HEK293 (cell line): ENCODE data around the gene ANOS1.

Experiments
- CTCF ChIA-PET: fragments of 350-600 bp; formaldehyde crosslinking; extraction: SDS; loops from one replicate; lab custom pipeline; 2021; ENCODE audit warnings: antibody characterized with exemption; lab: Yijun Ruan, JAX
- POLR2A ChIA-PET: fragments of 300-600 bp; formaldehyde crosslinking; extraction: SDS; loops from one replicate; lab custom pipeline; 2020; ENCODE audit warnings: antibody characterized with exemption, inconsistent platforms; lab: Yijun Ruan, JAX
- H3K27ac ChIP-seq: fragments of 200-500 bp; sonication (Bioruptor generic); 2 replicates; pipeline ENCODE4 v1.5.1; 2014; ENCODE audit warnings: low read depth, low read length, control low read depth, inconsistent platforms; ENCODE audit errors: extremely low read depth
- H3K36me3 ChIP-seq, 2 experiments: fragments of 200-500 bp in 1 of 2; sonication (Bioruptor generic) in 1 of 2; 1 replicate in 1 of 2; 2 replicates in 1 of 2; pipeline ENCODE4 v1.5.1; 2014 to 2017; ENCODE audit warnings: inconsistent platforms in 2 of 2, low read length in 2 of 2; ENCODE audit not compliant: control insufficient read depth in 2 of 2, insufficient read depth in 1 of 2
- H3K4me1 ChIP-seq: fragments of 200-500 bp; sonication (Bioruptor generic); 2 replicates; pipeline ENCODE4 v1.5.1; 2014; ENCODE audit warnings: mild to moderate bottlenecking, low read length, inconsistent platforms; ENCODE audit not compliant: control insufficient read depth, insufficient read depth
- H3K4me3 ChIP-seq: 2 replicates; pipeline ENCODE4 v1.5.1; 2011; ENCODE audit warnings: low read depth, mild to moderate bottlenecking, control low read depth, low read length, moderate library complexity
- H3K9me3 ChIP-seq: fragments of 200-500 bp; sonication (Bioruptor generic); 2 replicates; pipeline ENCODE4 v1.5.1; 2014; ENCODE audit warnings: low read depth, low read length, inconsistent platforms; ENCODE audit not compliant: control insufficient read depth, insufficient read depth
- ATF2 ChIP-seq: fragments of 450-650 bp; formaldehyde crosslinking; IDR thresholded peaks from 2 replicates; pipeline ENCODE4 v1.5.1; 2016; ENCODE audit warnings: missing biosample characterization, missing genetic modification characterization, low read depth
- HOXC10 ChIP-seq: sonication (generic); formaldehyde crosslinking; IDR thresholded peaks from 2 replicates; pipeline ENCODE4 v1.8.1; 2023; ENCODE audit warnings: mild to moderate bottlenecking, missing genetic modification reagents
- IKZF3 ChIP-seq: fragments of 450-650 bp; IDR thresholded peaks from 2 replicates; pipeline ENCODE4 v1.5.0; 2018; ENCODE audit warnings: missing biosample characterization, mild to moderate bottlenecking, missing genetic modification characterization, moderate library complexity
- ZBTB10 ChIP-seq: fragments of 450-650 bp; formaldehyde crosslinking; IDR thresholded peaks from 2 replicates; pipeline ENCODE4 v1.5.1; 2016; ENCODE audit warnings: missing biosample characterization, missing genetic modification characterization
- ZNF138 ChIP-seq: fragments of 450-650 bp; formaldehyde crosslinking; IDR thresholded peaks from 2 replicates; pipeline ENCODE4 v1.5.1; 2016; ENCODE audit warnings: missing biosample characterization, missing genetic modification characterization, borderline replicate concordance
- ZNF175 ChIP-seq: fragments of 450-650 bp; formaldehyde crosslinking; IDR thresholded peaks from 2 replicates; pipeline ENCODE4 v1.5.1; 2016; ENCODE audit warnings: missing biosample characterization, missing genetic modification characterization
- ZNF26 ChIP-seq: fragments of 450-650 bp; formaldehyde crosslinking; IDR thresholded peaks from 2 replicates; pipeline ENCODE4 v1.5.1; 2016; ENCODE audit warnings: missing biosample characterization, missing genetic modification characterization
- ZNF280C ChIP-seq: fragments of 450-650 bp; formaldehyde crosslinking; IDR thresholded peaks from 2 replicates; pipeline ENCODE4 v1.5.1; 2016; ENCODE audit warnings: missing biosample characterization, missing genetic modification characterization
- ZNF311 ChIP-seq: fragments of 450-650 bp; formaldehyde crosslinking; IDR thresholded peaks from 2 replicates; pipeline ENCODE4 v1.5.1; 2017; ENCODE audit warnings: missing biosample characterization, missing genetic modification characterization, borderline replicate concordance
- ZNF350 ChIP-seq: fragments of 450-650 bp; formaldehyde crosslinking; IDR thresholded peaks from 2 replicates; pipeline ENCODE4 v1.5.0; 2017; ENCODE audit warnings: missing biosample characterization, mild to moderate bottlenecking, missing genetic modification characterization
- ZNF416 ChIP-seq: fragments of 450-650 bp; formaldehyde crosslinking; IDR thresholded peaks from 2 replicates; pipeline ENCODE4 v1.5.1; 2016; ENCODE audit warnings: missing biosample characterization, missing genetic modification characterization
- ZNF48 ChIP-seq: fragments of 450-650 bp; formaldehyde crosslinking; IDR thresholded peaks from 2 replicates; pipeline ENCODE4 v1.5.1; 2016; ENCODE audit warnings: missing biosample characterization, missing genetic modification characterization
- ZNF514 ChIP-seq: fragments of 450-650 bp; formaldehyde crosslinking; IDR thresholded peaks from 2 replicates; pipeline ENCODE4 v1.5.1; 2016; ENCODE audit warnings: missing biosample characterization, missing genetic modification characterization
- ZNF585B ChIP-seq: fragments of 450-650 bp; formaldehyde crosslinking; IDR thresholded peaks from 2 replicates; pipeline ENCODE4 v1.5.1; 2016; ENCODE audit warnings: missing biosample characterization, missing genetic modification characterization
- ZNF623 ChIP-seq: fragments of 450-650 bp; formaldehyde crosslinking; IDR thresholded peaks from 2 replicates; pipeline ENCODE4 v1.5.1; 2016; ENCODE audit warnings: missing biosample characterization, missing genetic modification characterization
- ZNF670 ChIP-seq: fragments of 450-650 bp; formaldehyde crosslinking; IDR thresholded peaks from 2 replicates; pipeline ENCODE4 v1.5.1; 2016; ENCODE audit warnings: missing biosample characterization, missing genetic modification characterization, low read depth
- ZNF692 ChIP-seq: fragments of 450-650 bp; formaldehyde crosslinking; IDR thresholded peaks from 2 replicates; pipeline ENCODE4 v1.5.1; 2016; ENCODE audit warnings: missing biosample characterization, missing genetic modification characterization
- ZSCAN16 ChIP-seq: fragments of 450-650 bp; formaldehyde crosslinking; IDR thresholded peaks from 2 replicates; pipeline ENCODE4 v1.5.1; 2016; ENCODE audit warnings: missing biosample characterization, missing genetic modification characterization
- ZSCAN18 ChIP-seq: fragments of 450-650 bp; formaldehyde crosslinking; IDR thresholded peaks from 2 replicates; pipeline ENCODE4 v1.5.1; 2016; ENCODE audit warnings: missing biosample characterization, missing genetic modification characterization
- TF ChIP-seq, protein P1 (sequence below): fragments of 450-650 bp; IDR thresholded peaks from 2 replicates; pipeline ENCODE4 v1.5.1; 2018; ENCODE audit warnings: missing biosample characterization, mild to moderate bottlenecking, missing genetic modification characterization

Gene ANOS1

DNA sequence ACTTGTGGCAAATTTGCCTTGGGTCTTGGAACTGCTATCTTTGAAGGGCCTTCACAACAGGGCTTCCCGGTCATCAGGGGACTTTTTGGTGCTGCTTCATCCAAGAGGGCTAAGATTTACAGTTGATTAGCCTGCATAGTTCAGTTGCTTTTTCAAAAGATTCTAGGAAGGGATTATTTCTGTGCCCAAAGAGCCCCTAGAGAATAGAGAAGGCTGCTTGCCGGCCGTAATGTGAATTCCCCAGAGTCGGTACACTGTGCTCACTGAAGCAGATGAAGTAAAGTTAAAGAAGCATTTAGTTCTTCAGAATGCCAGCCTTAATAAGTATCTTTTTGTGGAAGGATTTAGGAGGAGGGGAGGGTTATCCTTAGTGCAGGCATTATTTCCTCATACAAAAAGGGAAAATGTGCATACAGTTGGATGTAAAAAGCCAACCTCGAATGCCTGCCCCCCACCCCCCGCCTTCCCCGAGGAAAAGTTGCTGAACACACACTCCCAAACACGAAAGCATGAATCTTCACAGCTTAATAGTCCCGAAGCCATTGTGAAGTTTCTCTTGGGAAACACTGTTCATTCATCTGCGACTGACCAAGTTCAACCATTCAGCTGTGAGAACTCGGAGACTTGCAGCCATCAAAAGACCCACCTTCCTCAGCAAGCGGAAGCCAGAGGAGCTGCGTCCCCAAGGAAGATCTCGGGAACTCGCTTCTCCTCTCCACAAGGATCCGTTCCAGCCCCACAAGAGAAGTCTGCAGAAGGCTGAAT lies 47.6 kb downstream of the ANOS1 start:
- H3K27ac ChIP-seq = no peak overlapping the region
- no peaks in the 10 kb centered on the region for H3K9me3 ChIP-seq
- TF ChIP-seq ZNF585B (tag by site-specific recombination) = no peak
- TF ChIP-seq ZSCAN18 = no peak
- TF ChIP-seq IKZF3 (tag by site-specific recombination) = no peak
- TF ChIP-seq ZNF692 (tag by site-specific recombination) = no peak
- no peak for TF ChIP-seq ZNF138 (tag by site-specific recombination)
- TF ChIP-seq ZNF311 (tag by site-specific recombination) = no peak
- no peak for TF ChIP-seq ZNF670 (tag by site-specific recombination)
- TF ChIP-seq ZNF175 = no peak
- no peak for TF ChIP-seq ZNF26 (tag by site-specific recombination)
- no peak for TF ChIP-seq ZBTB10 (tag by site-specific recombination)
- TF ChIP-seq ZNF280C (tag by site-specific recombination) = no peak
- no peak for TF ChIP-seq ZNF350 (tag by site-specific recombination)
- TF ChIP-seq ZNF514 (tag by site-specific recombination) = no peak
- TF ChIP-seq ZSCAN16 (tag by site-specific recombination) = no peak
- H3K4me3 ChIP-seq = no peak overlapping the region
- no peaks in the 10 kb centered on the region for H3K4me1 ChIP-seq
- ChIA-PET CTCF (no interaction called here), POLR2A (no interaction called here)
- H3K36me3 ChIP-seq = no peaks in the 10 kb centered on the region

GRCh38 chrX:8683687-8684086 lies 48.2 kb downstream of the ANOS1 start:
- CTCF ChIA-PET = no interaction called here
- Histone ChIP-seq H3K27ac (no peak overlapping the region), H3K9me3 (no peaks in the 10 kb centered on the region), H3K36me3 (no peaks in the 10 kb centered on the region), H3K4me3 (no peak overlapping the region), H3K4me1 (no peaks in the 10 kb centered on the region)
- POLR2A ChIA-PET = no interaction called here
- TF ChIP-seq ZNF48 (tag by site-specific recombination) (no peak), ZNF623 (tag by site-specific recombination) (no peak), ZNF416 (no peak), ATF2 (tag by site-specific recombination) (no peak), HOXC10 (CRISPR knock-in tag) (no peak)
- TF ChIP-seq, protein P1, sequence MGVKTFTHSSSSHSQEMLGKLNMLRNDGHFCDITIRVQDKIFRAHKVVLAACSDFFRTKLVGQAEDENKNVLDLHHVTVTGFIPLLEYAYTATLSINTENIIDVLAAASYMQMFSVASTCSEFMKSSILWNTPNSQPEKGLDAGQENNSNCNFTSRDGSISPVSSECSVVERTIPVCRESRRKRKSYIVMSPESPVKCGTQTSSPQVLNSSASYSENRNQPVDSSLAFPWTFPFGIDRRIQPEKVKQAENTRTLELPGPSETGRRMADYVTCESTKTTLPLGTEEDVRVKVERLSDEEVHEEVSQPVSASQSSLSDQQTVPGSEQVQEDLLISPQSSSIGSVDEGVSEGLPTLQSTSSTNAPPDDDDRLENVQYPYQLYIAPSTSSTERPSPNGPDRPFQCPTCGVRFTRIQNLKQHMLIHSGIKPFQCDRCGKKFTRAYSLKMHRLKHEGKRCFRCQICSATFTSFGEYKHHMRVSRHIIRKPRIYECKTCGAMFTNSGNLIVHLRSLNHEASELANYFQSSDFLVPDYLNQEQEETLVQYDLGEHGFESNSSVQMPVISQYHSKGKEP (tag by site-specific recombination) = no peak
